Erythroblast (primary cell): ENCODE data around the gene C1QTNF1.
"Not testable (repeated sequence)": the region's sequence is repeated elsewhere in the genome, so short reads cannot be mapped to it uniquely, and the experiment has no call there.

Experiments used
- GATA1 ChIP-seq: IDR thresholded peaks from 2 replicates; pipeline ENCODE4 v1.6.1; 2011; ENCODE audit warnings: low read depth, mild to moderate bottlenecking, control low read depth, low read length, moderate library complexity
- POLR2A ChIP-seq: IDR thresholded peaks from 2 replicates; pipeline ENCODE4 v1.6.1; 2011; ENCODE audit warnings: mild to moderate bottlenecking, low read length

DNA sequence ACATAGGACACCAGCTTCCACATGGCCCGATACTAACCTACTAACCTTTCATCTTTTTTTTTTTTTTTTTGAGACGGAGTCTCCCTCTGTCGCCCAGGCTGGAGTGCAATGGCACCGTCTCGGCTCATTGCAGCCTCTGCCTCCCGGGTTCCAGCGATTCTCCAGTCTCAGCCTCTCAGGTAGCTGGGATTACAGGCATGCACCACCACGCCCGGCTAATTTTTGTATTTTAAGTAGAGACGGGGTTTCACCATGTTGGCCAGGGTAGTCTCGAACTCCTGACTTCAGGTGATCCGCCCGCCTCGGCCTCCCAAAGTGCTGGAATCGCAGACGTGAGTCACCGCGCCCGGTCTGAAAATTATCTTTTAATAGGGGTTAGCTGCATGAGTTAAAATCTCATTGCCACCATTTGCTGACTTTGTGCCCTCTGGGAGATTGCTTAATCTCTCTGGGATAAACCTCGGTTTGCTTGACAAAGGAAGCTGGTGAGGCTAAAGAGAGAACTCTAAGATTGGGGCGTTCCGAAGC lies 50.2 kb downstream of the C1QTNF1 start:
- not testable (repeated sequence) for TF ChIP-seq POLR2A, GATA1
